GM10248 (cell line): ENCODE data around the gene GNAS.

Experiments used
- CTCF ChIA-PET: fragments of 300-600 bp; sonication (Branson Sonifier 250); formaldehyde crosslinking; extraction: SDS; loops from one replicate; lab custom pipeline; 2021; ENCODE audit warnings: antibody characterized with exemption; lab: Yijun Ruan, JAX
- POLR2A ChIA-PET: fragments of 350-650 bp; sonication (Branson Sonifier 250); formaldehyde crosslinking; extraction: SDS; loops from one replicate; lab custom pipeline; 2020; ENCODE audit warnings: antibody characterized with exemption; lab: Yijun Ruan, JAX
- DNase-seq: peaks from one replicate; pipeline ENCODE4 v3.0.0; 2012; ENCODE audit errors: extremely low spot score
- CTCF ChIP-seq: IDR thresholded peaks from 2 replicates; pipeline ENCODE4 v1.5.1; 2012; ENCODE audit warnings: mild to moderate bottlenecking, low read depth; ENCODE audit errors: extremely low read depth, missing control alignments, control extremely low read depth

GNAS gene

GRCh38 chr20:58850693-58851174 is 1.8 kb upstream of the GNAS start, which contains the start of gene GNAS-AS1:
TSS of gene GNAS-AS1 (minus strand) at chr20:58850902.
- peak; percentile 94 for DNase-seq
- peak; percentile 9 for TF ChIP-seq CTCF

GRCh38 chr20:58851221-58851968 is 1.1 kb upstream of the GNAS start:
- CTCF ChIA-PET: interaction anchor here (1.1 to 2.8 kb wide), 5 partner anchors 13 to 554 kb away, joined by 3 to 11 read pairs (median 5); partner anchors contain the start of gene STX16
- TF ChIP-seq CTCF: no peak
- no peak for DNase-seq
- POLR2A ChIA-PET: interaction anchor here (0.9 kb wide), 1 partner anchor 38 kb away, joined by 6 read pairs; no protein-coding TSS in a partner anchor

More at GRCh38 chr20:58850693-58851174, 1.8 kb upstream of the GNAS start, which contains the start of gene GNAS-AS1:
- POLR2A ChIA-PET: interaction anchor here (0.9 kb wide), 1 partner anchor 39 kb away, joined by 6 read pairs; no protein-coding TSS in a partner anchor
- CTCF ChIA-PET: interaction anchor here (1.1 to 2.8 kb wide), 3 partner anchors 16 to 554 kb away, joined by 3 to 11 read pairs (median 5); partner anchors contain the start of gene STX16

GRCh38 chr20:58851969-58852458 is 502 bp upstream of the GNAS start:
- no peak for DNase-seq
- no peak for TF ChIP-seq CTCF
- POLR2A ChIA-PET: interaction anchor here (0.9 kb wide), 1 partner anchor 37 kb away, joined by 6 read pairs; no protein-coding TSS in a partner anchor
- CTCF ChIA-PET: interaction anchor here (1.1 to 2.8 kb wide), 5 partner anchors 12 to 553 kb away, joined by 3 to 11 read pairs (median 5); partner anchors contain the start of gene STX16

GRCh38 chr20:58853466-58853865 is 950 bp downstream of the GNAS start:
- ChIA-PET POLR2A (no interaction called here), CTCF (interaction anchor here (0.6 to 2.8 kb wide), 2 partner anchors 44 to 203 kb away, joined by 3 to 11 read pairs; partner anchors contain the start of gene STX16)
- DNase-seq: no peak
- TF ChIP-seq CTCF: no peak

- POLR2A ChIA-PET: no interaction called here
- no peak for DNase-seq
- TF ChIP-seq CTCF: no peak
- CTCF ChIA-PET: no interaction called here
Observed at GRCh38 chr20:58853976-58854637, 1.6 kb downstream of the GNAS start.

- CTCF ChIA-PET: no interaction called here
- TF ChIP-seq CTCF: no peak
- POLR2A ChIA-PET: no interaction called here
- no peak for DNase-seq
Observed at GRCh38 chr20:58854638-58855471, 2.3 kb downstream of the GNAS start.
